Measurements from ENCODE around the gene ADAMTS15. TPM values are rescaled to one million over a fixed set of nuclear protein-coding genes. Genes with fewer than 3 reads are reported as not detected.

Gene ADAMTS15
- total and polyA plus RNA-seq, 10 donors, result 0.41 to 6.9 (median 2.2) TPM

DNA sequence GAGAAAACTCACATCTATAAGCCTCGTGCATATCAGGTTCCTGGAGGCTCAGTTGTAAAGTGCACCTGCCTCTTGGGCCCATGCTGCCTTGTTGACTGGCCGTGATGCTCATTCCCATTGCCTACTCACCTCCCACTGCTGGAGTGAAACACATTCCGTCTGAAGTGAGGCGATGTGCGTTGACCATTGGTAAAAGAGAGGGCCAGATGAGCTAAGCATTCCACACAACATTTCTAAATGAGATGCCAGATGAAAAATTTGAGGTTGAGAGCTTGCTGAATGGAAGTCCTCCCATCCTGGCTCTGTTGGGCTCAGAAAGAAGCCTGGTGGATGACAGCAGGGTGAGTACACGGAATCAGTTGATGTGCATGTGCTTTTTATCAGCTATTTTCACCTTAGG lies 8.6 kb upstream of the ADAMTS15 start:
- Histone ChIP-seq H3K9me3 (peaks cover 0 to 4% (median 0%) of the 10 kb centered on the region in 8 donors), H3K36me3 (no peaks in the 10 kb centered on the region), H3K27ac (no peak overlapping the region), H3K4me1 (peaks cover 0 to 21% (median 4%) of the 10 kb centered on the region in 6 donors), H3K4me3 (no peak overlapping the region), H3K27me3 (replicated peaks in 1 of 7) (peaks cover 0 to 5% (median 0%) of the 10 kb centered on the region in 7 donors)
- 69 to 93% (median 83%) methylated on average over 6 of the region's 6 CpGs for WGBS, 5 donors
- TF ChIP-seq POLR2A (IDR thresholded peaks at IDR 0.05) (no peak), POLR2AphosphoS5 (IDR thresholded peaks at IDR 0.05) (no peak)
- TF ChIP-seq, protein P1, sequence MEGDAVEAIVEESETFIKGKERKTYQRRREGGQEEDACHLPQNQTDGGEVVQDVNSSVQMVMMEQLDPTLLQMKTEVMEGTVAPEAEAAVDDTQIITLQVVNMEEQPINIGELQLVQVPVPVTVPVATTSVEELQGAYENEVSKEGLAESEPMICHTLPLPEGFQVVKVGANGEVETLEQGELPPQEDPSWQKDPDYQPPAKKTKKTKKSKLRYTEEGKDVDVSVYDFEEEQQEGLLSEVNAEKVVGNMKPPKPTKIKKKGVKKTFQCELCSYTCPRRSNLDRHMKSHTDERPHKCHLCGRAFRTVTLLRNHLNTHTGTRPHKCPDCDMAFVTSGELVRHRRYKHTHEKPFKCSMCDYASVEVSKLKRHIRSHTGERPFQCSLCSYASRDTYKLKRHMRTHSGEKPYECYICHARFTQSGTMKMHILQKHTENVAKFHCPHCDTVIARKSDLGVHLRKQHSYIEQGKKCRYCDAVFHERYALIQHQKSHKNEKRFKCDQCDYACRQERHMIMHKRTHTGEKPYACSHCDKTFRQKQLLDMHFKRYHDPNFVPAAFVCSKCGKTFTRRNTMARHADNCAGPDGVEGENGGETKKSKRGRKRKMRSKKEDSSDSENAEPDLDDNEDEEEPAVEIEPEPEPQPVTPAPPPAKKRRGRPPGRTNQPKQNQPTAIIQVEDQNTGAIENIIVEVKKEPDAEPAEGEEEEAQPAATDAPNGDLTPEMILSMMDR (IDR thresholded peaks at IDR 0.05 in 8 of 11, conservative IDR thresholded peaks at IDR 0.05 in 3 of 11), result no peak
- intact Hi-C loops (cut with DNase I; ENCODE audit: low total_unique reads), result loop anchor here (10.0 kb wide), 1 partner anchor 455 kb away; no protein-coding TSS in a partner anchor
- no peak for DNase-seq

DNA sequence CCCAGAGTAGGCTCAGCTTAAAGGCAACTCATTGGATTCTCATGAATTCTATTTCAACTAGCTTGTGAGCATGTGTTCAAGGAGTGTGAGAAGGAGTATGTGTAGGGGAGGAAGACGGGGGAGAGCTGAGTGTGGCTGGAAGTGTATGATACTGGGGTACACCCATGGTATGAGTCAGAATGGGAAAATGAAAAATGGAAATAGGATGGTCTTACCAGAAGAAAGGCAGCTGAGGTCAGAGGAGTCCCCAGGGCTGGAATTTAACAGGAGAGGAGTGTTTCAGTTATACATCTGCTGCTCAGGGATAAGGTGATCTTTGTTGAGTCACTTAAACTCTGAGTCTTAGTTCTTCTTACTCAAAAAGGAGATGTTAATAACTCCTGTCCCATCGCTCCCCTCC lies 6.7 kb upstream of the ADAMTS15 start:
- no peak overlapping the region for H3K27ac ChIP-seq
- peaks cover 0 to 11% (median 2%) of the 10 kb centered on the region in 6 donors for H3K4me1 ChIP-seq
- WGBS, 5 donors, result 63 to 96% (median 91%) methylated on average over 2 of the region's 2 CpGs
- DNase-seq, result no peak
- H3K36me3 ChIP-seq, result no peaks in the 10 kb centered on the region
- intact Hi-C loops (cut with DNase I; ENCODE audit: low total_unique reads), result no loop called here
- no peak overlapping the region for H3K4me3 ChIP-seq
- TF ChIP-seq POLR2A (IDR thresholded peaks at IDR 0.05) (no peak), POLR2AphosphoS5 (IDR thresholded peaks at IDR 0.05) (no peak)
- TF ChIP-seq, protein P1 (IDR thresholded peaks at IDR 0.05 in 8 of 11, conservative IDR thresholded peaks at IDR 0.05 in 3 of 11), result no peak
- H3K27me3 ChIP-seq (replicated peaks in 1 of 7), result peaks cover 0 to 10% (median 0%) of the 10 kb centered on the region in 7 donors
- H3K9me3 ChIP-seq, result peaks cover 0 to 4% (median 0%) of the 10 kb centered on the region in 8 donors

DNA sequence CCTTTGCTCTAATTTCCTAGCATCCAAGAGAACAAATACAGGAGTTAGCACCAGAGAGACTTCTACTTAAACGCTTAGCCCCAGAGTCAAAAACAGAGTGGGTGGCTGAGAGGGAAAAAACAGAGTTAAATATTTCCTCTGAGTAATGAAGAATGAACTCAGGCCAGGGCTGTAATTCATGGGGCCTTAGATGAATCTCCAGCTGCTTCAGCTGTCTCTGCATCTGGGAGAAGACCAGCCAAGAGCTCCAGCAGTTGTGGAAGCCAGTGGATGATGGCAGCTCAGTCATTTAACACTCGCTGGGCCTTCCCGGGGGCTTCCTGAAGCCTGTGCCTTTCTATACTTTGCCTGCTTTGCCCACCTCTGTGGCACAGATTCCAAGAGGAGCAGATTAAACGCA lies 5.7 kb upstream of the ADAMTS15 start:
- Histone ChIP-seq H3K4me1 (peaks cover 0 to 11% (median 2%) of the 10 kb centered on the region in 6 donors), H3K36me3 (no peaks in the 10 kb centered on the region), H3K4me3 (no peak overlapping the region), H3K27ac (no peak overlapping the region), H3K9me3 (peaks cover 0 to 4% (median 0%) of the 10 kb centered on the region in 8 donors), H3K27me3 (replicated peaks in 1 of 7) (peaks cover 0 to 19% (median 0%) of the 10 kb centered on the region in 7 donors)
- DNase-seq, result no peak
- TF ChIP-seq, protein P1 (IDR thresholded peaks at IDR 0.05 in 8 of 11, conservative IDR thresholded peaks at IDR 0.05 in 3 of 11), result no peak
- TF ChIP-seq POLR2A (IDR thresholded peaks at IDR 0.05) (no peak), POLR2AphosphoS5 (IDR thresholded peaks at IDR 0.05) (no peak)
- WGBS, 5 donors, result 78 to 87% (median 81%) methylated on average over 4 of the region's 4 CpGs
- intact Hi-C loops (cut with DNase I; ENCODE audit: low total_unique reads), result no loop called here

DNA sequence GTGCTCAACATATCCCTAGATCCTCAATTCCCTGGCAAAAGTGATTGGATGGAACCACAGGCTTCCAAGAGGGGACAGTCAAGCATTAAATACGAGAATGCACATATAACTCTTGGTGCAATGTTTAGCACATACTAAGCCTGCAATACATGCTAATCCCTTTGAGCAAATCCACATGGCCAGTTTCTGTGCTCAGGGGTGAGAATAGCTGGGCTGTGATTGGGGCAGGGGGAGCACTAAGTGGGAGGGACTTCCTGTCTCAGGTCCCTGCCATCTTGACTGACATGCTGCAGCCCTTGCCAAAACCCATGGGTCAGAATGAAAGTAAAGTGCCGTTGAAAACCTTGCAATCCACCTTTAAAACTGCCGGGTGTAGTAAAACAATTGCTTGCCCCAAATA lies 2.7 kb upstream of the ADAMTS15 start:
- DNase-seq, result no peak
- H3K9me3 ChIP-seq, result peaks cover 0 to 4% (median 0%) of the 10 kb centered on the region in 8 donors
- peaks cover 13 to 26% (median 21%) of the 10 kb centered on the region in 6 donors for H3K4me1 ChIP-seq
- peaks cover 0 to 49% (median 27%) of the 10 kb centered on the region in 7 donors for H3K27me3 ChIP-seq (replicated peaks in 1 of 7)
- H3K27ac ChIP-seq, result no peak overlapping the region
- no peaks in the 10 kb centered on the region for H3K36me3 ChIP-seq
- TF ChIP-seq POLR2AphosphoS5 (IDR thresholded peaks at IDR 0.05), result no peak
- no peak for TF ChIP-seq POLR2A (IDR thresholded peaks at IDR 0.05)
- TF ChIP-seq, protein P1 (IDR thresholded peaks at IDR 0.05 in 8 of 11, conservative IDR thresholded peaks at IDR 0.05 in 3 of 11), result no peak
- WGBS, 5 donors, result 71 to 92% (median 86%) methylated on average over 3 of the region's 3 CpGs
- intact Hi-C loops (cut with DNase I; ENCODE audit: low total_unique reads), result no loop called here
- no peak overlapping the region for H3K4me3 ChIP-seq
